NT2/D1 (cell line): Measurements from ENCODE around the gene FOXP2.
"Not testable (repeated sequence)": the region's sequence is repeated elsewhere in the genome, so short reads cannot be mapped to it uniquely, and the experiment has no call there.

Experiments
- DNase-seq: peaks from one replicate; pipeline ENCODE4 v3.0.0-alpha.2; 2011; ENCODE audit warnings: low read depth, low spot score
- H3K27me3 ChIP-seq: 2 replicates; pipeline ENCODE4 v1.6.0; 2011; ENCODE audit warnings: mild to moderate bottlenecking; ENCODE audit not compliant: insufficient read length, insufficient read depth
- H3K36me3 ChIP-seq: 2 replicates; pipeline ENCODE4 v1.6.1; 2011; ENCODE audit warnings: mild to moderate bottlenecking, low read length, mixed read lengths; ENCODE audit not compliant: insufficient read depth, insufficient read length
- H3K4me1 ChIP-seq: 2 replicates; pipeline ENCODE4 v1.5.1; 2011; ENCODE audit not compliant: insufficient read depth, insufficient read length
- H3K4me3 ChIP-seq: 2 replicates; pipeline ENCODE4 v1.5.1; 2011; ENCODE audit warnings: low read depth; ENCODE audit not compliant: insufficient read length
- H3K9ac ChIP-seq: 2 replicates; pipeline ENCODE4 v1.6.0; 2011; ENCODE audit warnings: low read depth; ENCODE audit not compliant: insufficient read length
- H3K9me3 ChIP-seq: 2 replicates; pipeline ENCODE4 v1.5.1; 2011; ENCODE audit warnings: mild to moderate bottlenecking, low read length; ENCODE audit not compliant: insufficient read depth
- SUZ12 ChIP-seq: IDR thresholded peaks from 2 replicates; pipeline ENCODE4 v1.6.1; 2011; ENCODE audit not compliant: insufficient read length, insufficient read depth; ENCODE audit errors: extremely low read depth
- YY1 ChIP-seq: IDR thresholded peaks from 2 replicates; pipeline ENCODE4 v1.6.1; 2011; ENCODE audit not compliant: insufficient read length, insufficient read depth
- ZNF274 ChIP-seq: IDR thresholded peaks from 2 replicates; pipeline ENCODE4 v1.6.1; 2011; ENCODE audit warnings: mild to moderate bottlenecking, low read depth, low read length

The FOXP2 gene

DNA sequence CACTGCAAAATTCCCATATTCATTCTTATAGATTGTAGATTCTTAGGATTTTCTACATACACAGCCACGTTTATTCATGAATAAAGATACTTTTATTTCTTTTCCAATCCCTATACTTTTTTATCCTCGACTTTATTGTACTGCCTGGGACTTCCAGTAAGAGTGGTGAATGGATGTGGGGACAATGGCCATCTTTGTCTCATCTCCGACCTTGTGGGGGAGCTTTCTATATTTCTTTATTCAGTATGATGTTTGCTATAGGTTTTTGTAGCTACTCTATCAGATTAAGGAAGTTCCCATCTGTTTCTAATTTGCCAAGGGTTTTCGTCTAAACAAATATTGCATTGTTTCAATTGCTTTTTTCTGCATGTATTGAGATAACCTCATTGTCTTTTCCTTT, 184.3 kb downstream of the FOXP2 start:
- H3K27me3 ChIP-seq: no peaks in the 10 kb centered on the region
- TF ChIP-seq SUZ12 (no peak), ZNF274 (no peak), YY1 (no peak)
- no peak for DNase-seq
- H3K4me3 ChIP-seq: no peak overlapping the region
- no peaks in the 10 kb centered on the region for H3K4me1 ChIP-seq
- no peak overlapping the region for H3K9ac ChIP-seq
- H3K9me3 ChIP-seq: no peaks in the 10 kb centered on the region
- no peaks in the 10 kb centered on the region for H3K36me3 ChIP-seq

DNA sequence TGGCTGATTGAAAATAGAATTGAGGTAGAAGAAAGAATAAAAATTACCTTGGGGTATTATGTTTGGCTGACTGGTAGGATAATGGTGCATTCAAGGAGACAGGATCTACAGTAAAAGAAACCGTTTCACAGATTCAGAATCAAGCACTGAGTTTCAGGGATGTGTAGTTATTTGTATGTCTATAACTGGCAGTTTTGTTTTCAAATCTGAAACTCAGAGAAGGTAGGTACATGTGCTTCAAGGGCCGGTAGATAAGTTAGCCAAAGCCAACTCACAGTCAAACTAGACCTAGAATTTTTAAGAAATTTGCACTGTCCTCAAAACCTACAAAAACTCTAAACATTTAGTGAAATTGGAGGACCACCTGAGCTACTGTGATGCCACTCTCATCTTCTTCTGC, 191.5 kb downstream of the FOXP2 start:
- DNase-seq: no peak
- H3K9ac ChIP-seq: no peak overlapping the region
- H3K36me3 ChIP-seq: no peaks in the 10 kb centered on the region
- no peak for TF ChIP-seq YY1
- TF ChIP-seq ZNF274: no peak
- TF ChIP-seq SUZ12: no peak
- H3K27me3 ChIP-seq: no peaks in the 10 kb centered on the region
- no peak overlapping the region for H3K4me3 ChIP-seq
- no peaks in the 10 kb centered on the region for H3K4me1 ChIP-seq
- H3K9me3 ChIP-seq: no peaks in the 10 kb centered on the region

DNA sequence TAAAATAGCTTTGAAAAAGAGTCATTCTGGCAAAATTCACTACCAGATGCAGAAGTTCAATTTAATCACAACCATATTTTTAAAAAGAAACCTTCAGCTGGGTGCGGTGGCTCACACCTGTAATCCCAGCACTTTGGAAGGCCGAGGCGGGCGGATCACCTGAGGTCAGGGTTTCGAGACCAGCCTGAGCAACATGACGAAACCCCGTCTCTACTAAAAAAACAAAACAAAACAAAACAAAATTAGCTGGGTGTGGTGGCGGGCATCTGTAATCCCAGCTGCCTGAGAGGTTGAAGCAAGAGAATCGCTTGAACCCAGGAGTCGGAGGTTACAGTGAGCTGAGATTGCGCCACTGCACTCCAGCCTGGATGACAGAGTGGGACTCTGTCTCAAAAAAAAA, 194.2 kb downstream of the FOXP2 start:
- H3K9me3 ChIP-seq, DNase-seq, H3K4me3 ChIP-seq, H3K4me1 ChIP-seq, H3K9ac ChIP-seq, H3K36me3 ChIP-seq, H3K27me3 ChIP-seq: not testable (repeated sequence)

DNA sequence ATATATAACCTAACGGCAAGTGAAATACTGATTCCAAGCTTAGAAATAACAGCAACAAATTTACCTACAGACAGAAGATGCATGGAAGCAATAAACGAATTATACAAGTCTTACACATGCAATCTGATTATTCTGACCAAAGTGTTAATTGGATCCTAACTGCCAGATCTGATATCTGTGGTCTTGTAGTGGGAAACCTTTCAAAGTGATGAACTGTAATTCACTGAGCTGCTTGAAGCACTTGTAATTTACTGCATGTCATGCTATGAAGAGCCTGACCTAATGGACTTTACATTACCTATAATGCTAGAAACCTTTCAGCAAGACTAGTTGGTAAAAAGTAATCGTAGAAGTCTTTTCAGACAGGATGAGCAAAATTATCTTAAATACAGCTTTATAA, 205.6 kb downstream of the FOXP2 start:
- Histone ChIP-seq H3K4me1 (no peaks in the 10 kb centered on the region), H3K9ac (no peak overlapping the region), H3K4me3 (no peak overlapping the region), H3K27me3 (no peaks in the 10 kb centered on the region), H3K36me3 (no peaks in the 10 kb centered on the region), H3K9me3 (no peaks in the 10 kb centered on the region)
- no peak for DNase-seq
- TF ChIP-seq SUZ12 (no peak), ZNF274 (no peak), YY1 (no peak)

DNA sequence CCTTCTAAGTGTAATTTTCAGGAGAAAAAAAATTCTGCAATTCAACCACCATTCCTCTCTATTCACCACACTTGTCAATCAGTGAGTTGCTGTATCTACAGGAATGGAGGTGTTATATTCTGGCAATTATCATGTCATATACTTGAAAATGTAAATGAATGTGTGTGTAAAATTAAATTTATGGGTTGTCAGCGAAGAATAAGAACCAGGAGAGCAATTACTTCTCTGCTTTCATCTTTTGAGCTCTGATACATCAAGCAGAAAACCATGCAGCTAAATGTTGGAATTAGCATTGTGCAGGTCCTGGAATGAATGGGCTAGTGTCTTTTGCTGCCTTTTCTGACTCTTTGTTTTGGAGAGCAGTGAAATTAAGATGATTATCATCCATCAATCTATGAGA, 207.6 kb downstream of the FOXP2 start:
- H3K9me3 ChIP-seq: no peaks in the 10 kb centered on the region
- no peak for TF ChIP-seq YY1
- no peak for TF ChIP-seq ZNF274
- no peak for TF ChIP-seq SUZ12
- no peak overlapping the region for H3K4me3 ChIP-seq
- no peaks in the 10 kb centered on the region for H3K36me3 ChIP-seq
- no peak for DNase-seq
- no peak overlapping the region for H3K9ac ChIP-seq
- no peaks in the 10 kb centered on the region for H3K27me3 ChIP-seq
- H3K4me1 ChIP-seq: no peaks in the 10 kb centered on the region

DNA sequence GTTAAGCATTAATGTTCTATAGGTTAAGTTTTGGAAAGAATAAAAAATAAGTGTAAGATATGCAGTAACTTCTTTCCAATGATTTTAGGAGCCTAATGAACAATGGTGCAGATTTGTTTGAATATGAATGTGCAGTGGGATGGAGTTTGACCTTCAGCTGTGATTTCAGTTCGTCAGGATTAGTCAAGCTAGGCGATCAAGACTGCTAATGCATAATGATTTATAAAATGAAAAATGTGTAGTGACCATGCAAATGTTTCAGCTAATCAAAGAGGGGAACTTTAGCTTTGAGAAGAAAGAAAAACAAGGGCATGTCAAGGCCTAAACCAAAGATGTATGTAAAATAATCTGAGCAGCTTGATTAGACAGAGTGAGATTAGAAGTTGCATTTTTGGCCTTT, 208.5 kb downstream of the FOXP2 start:
- no peaks in the 10 kb centered on the region for H3K27me3 ChIP-seq
- H3K4me1 ChIP-seq: no peaks in the 10 kb centered on the region
- no peak overlapping the region for H3K4me3 ChIP-seq
- TF ChIP-seq ZNF274 (no peak), YY1 (no peak), SUZ12 (no peak)
- DNase-seq: no peak
- H3K36me3 ChIP-seq: no peaks in the 10 kb centered on the region
- no peak overlapping the region for H3K9ac ChIP-seq
- no peaks in the 10 kb centered on the region for H3K9me3 ChIP-seq

DNA sequence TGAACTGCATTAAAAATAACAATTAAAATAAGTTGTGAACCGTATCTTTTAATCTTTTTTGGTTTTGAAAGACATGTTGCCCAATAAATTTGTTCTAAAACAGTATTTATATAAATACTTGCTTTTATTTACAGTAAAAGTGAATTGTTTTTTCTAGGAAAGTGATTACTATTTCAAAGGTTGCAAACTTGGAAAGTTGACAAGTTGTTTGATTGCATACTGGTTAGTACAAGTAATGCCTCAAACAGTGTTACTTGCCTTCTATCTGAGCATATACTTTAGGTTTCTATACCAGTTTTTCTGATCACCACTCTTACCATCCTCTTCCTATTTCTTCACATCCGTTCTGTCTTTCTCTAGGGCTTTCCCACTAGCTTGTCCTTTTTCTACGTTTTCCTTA, 212.6 kb downstream of the FOXP2 start:
- no peak overlapping the region for H3K9ac ChIP-seq
- H3K4me3 ChIP-seq: no peak overlapping the region
- DNase-seq: no peak
- H3K4me1 ChIP-seq: no peaks in the 10 kb centered on the region
- H3K27me3 ChIP-seq: no peaks in the 10 kb centered on the region
- H3K36me3 ChIP-seq: no peaks in the 10 kb centered on the region
- TF ChIP-seq YY1: no peak
- no peak for TF ChIP-seq ZNF274
- no peak for TF ChIP-seq SUZ12
- H3K9me3 ChIP-seq: no peaks in the 10 kb centered on the region

DNA sequence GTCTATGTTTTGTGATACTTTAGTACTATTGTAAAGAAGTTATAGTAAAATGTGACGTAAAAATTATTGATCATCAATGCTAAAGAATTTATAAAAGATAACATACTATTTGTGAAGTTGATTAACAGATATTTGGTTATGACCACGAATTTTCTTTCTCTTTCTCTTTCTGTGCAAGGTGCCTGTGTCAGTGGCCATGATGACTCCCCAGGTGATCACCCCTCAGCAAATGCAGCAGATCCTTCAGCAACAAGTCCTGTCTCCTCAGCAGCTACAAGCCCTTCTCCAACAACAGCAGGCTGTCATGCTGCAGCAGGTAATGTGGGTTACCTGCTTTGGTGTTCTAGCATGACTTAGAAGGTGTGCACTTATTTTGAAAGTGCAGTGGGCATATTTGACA, 213.7 kb downstream of the FOXP2 start:
- H3K27me3 ChIP-seq: no peaks in the 10 kb centered on the region
- DNase-seq: no peak
- no peak for TF ChIP-seq SUZ12
- TF ChIP-seq ZNF274: no peak
- no peak for TF ChIP-seq YY1
- H3K4me3 ChIP-seq: no peak overlapping the region
- H3K4me1 ChIP-seq: no peaks in the 10 kb centered on the region
- H3K9ac ChIP-seq: no peak overlapping the region
- H3K9me3 ChIP-seq: no peaks in the 10 kb centered on the region
- no peaks in the 10 kb centered on the region for H3K36me3 ChIP-seq
